Amygdala (tissue), 56 donors: Measurements from ENCODE around the gene CTNNA2.

ENCODE experiments used
- DNase-seq, 56 donors: peaks; one replicate each; lab custom pipeline; 2025; lab: John Stamatoyannopoulos, UW

CTNNA2 gene

DNA sequence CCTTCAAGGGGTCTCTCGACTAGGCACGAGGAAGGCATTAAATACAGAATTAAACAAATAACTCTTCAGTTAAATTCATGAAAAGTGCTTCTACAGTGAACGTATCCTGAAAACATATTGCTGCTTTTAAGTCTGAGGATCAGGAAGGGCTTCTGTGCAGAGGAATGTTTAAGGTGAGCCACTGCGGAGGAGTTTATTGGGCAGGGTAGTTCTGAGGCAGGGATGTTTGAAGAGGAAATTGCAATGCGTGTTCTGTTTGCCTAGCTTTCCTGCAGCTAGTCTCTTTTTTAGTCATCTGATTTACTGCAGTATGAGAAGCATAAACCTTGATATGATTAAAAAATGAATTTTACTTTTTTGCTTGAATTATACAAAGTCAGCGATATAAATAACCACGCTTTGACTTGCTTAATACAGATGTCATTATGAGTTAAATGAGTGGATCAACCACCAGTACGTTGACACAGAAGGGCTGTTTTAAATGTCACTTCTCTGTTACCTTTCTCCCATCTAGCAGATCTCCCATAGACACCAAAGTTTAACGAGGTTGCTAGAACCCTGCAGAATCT, 98.7 kb downstream of the CTNNA2 start:
- DNase-seq = no peak

DNA sequence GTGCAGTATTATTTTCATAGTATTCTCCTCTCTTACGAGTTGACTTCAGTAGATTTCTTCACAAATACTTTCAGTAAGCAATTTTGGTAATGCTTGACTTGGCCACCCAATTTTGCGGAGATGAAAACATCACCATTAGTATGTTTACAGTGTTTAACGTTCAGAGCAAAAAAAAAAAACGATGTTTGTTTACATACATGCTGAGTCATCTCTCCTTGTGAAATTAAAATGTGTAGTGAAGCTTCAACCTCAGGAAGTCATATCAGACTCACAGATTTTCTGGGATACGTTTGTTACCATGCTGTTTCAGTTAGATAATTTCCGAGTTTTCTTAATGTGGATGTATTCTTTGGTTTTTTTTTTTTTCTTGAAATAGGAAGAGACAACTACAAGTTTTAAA, 100.1 kb downstream of the CTNNA2 start:
- DNase-seq = no peak

DNA sequence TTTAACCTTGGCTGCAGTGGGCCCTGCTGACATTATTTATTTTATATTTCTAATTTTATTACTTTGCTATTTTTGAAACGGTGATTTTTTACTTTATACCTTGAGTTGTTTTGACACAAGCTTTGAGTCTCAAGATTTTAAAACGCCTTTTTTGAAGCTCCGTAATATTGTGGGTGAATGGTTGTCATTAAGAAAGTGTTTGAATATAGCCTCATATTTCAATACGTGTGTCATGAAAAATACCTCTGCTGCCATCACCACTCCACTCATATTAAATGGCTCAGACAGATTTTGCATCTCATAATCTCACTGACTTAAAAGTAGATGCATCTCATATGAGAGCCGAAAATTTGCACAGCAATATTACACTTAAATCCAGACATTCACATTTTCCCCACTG, 106.6 kb downstream of the CTNNA2 start:
- DNase-seq = no peak

- no peak for DNase-seq
Observed at GRCh38 chr2:79619976-79620375, 107.1 kb downstream of the CTNNA2 start.

- no peak for DNase-seq
Observed at GRCh38 chr2:79620679-79621078, 107.8 kb downstream of the CTNNA2 start.

DNA sequence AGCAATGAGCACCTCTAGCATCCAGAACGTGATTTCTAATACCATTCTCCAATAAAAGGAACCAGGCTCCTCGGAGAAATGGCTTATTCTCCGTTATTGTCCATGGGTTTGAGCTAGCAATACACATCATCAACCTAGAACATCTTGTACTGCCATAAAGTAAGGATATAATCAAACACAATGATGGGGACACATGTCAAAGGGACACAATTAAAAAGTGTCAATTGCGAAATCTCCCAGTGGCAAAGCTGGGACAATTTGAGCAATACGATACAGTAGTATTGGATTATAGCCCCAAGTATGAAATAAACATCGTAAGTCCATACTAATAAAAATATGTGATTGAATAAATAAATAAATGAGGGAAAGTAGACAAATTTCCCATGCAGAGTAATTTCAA, 108.4 kb downstream of the CTNNA2 start:
- no peak for DNase-seq

DNA sequence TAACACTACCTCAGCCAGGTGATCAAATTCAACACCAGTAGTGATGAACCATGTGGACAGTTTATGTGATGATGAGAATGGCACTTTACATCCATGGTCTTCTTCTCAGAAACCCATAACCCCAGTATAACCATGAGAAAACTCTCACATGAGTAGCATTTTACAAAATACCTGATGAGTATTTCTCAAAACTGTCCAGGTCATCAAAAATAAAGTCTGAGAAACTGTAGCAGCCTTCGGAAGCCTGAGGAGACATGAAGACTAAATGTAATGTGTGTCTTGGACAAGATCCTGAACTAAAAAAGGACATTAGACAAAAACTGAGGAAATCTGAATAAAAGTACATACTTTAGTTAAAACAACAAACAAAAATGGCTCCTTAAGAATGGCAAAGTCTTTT, 108.9 kb downstream of the CTNNA2 start:
- no peak for DNase-seq

DNA sequence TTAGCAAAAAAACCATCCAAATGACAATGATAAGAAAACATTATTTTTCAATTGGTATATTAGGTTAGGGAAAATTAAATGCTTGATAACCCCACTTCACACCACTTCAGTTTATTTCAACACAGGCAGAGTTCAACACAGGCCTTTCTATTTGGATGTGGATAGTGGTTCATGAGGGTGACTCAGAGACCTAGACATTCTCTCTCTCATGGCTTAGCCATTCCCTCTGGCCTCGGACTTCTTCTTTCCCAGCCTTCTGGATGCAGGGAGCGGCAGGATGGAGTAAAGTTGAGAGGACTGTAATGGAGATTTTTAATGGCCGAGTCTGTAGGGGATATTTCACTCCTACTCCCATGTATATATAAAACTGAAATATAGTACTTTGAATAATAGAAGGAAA, 109.7 kb downstream of the CTNNA2 start:
- no peak for DNase-seq

DNA sequence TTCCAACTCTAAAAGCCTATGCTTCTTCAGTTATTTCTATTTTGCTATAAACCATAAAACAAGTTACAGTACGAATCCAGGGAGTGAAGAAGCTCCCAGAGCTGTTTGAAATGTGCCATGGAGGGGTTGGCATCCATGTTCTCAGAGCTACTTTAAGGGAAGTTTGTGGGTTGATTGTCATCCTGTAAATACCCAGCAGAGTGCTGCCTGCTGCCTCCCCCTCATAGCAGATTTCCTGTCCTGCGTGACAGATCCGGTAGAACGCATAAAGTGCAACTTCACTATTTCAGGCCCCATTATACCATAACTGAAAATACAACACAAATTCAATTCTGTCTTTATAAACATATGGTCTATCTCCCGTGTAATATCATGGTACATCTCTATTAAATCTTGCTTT, 114.4 kb downstream of the CTNNA2 start:
- peak in 3 of 56 donors; percentile 3 to 7 (median 6) for DNase-seq

- no peak for DNase-seq
Observed at GRCh38 chr2:79630060-79630459, 117.2 kb downstream of the CTNNA2 start.

DNA sequence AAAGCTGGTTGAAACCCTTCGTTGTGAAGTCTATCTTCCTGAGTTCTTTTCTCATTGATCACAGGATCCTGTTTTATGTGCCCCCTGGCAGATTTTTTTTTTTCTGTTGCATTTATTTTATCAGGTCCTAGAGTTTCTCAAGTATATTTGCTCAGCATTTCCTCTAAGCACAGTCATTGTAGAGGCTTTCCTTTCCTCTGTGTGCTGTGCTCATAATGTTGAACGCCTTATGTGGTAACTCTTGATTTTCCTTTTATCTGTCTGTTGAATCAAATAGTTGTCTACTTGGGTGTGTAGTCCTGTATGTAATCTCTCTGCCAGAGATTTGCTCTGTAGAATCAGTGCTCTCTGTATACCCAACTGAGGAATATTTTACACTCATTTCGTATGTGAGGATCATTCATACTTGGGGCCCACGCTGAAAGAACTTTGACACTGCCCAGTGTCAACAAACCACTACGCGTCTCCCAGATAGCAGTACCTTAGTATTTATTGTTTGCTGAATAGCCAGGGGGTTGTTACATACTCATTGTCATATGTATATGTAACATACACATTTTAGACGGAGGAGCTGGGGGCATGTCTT, 118.2 kb downstream of the CTNNA2 start:
- no peak for DNase-seq

GRCh38 chr2:79638410-79638809, 125.6 kb downstream of the CTNNA2 start:
- DNase-seq = no peak

- DNase-seq = no peak
Observed at GRCh38 chr2:79638954-79639353, 126.1 kb downstream of the CTNNA2 start.

GRCh38 chr2:79640001-79640400, 127.2 kb downstream of the CTNNA2 start:
- no peak for DNase-seq

DNA sequence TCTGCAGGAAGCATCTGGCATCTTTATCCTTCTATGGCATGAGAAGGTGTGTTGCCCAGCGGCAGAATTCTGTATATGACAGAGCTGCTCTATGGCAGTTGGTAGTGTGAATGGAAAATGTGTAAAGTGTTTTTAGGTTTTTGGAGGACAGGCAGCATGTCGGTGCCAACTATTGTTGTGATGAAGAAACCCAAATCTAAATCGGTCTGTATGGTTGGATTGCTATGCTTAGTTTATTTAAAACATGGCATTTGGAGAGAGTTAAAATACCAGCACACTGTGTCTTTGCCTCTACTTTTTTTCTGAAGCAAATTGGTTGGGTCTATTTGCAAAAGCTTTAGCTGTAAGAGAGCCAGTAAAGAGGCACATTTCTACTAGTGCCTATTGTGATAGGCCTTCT, 136.7 kb downstream of the CTNNA2 start:
- no peak for DNase-seq

DNA sequence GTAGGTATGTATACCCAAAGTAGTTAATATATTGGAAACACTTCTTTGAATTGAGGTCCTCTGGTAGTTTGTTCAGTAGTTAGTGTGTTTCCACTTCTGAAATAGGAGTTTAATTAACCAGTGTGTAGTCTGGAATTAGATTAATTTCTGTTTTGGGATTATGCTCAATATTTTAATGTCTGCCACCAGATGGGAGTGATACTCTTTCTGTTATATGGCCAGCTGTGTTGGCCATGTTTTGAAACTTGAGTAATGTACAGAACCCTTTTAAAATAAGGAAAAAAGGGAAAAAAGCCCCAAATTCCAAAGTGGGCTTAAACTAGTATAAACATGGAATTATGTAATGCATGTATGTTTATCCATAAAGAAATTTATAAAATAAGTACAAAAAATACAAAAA, 147.7 kb downstream of the CTNNA2 start:
- DNase-seq = no peak

DNA sequence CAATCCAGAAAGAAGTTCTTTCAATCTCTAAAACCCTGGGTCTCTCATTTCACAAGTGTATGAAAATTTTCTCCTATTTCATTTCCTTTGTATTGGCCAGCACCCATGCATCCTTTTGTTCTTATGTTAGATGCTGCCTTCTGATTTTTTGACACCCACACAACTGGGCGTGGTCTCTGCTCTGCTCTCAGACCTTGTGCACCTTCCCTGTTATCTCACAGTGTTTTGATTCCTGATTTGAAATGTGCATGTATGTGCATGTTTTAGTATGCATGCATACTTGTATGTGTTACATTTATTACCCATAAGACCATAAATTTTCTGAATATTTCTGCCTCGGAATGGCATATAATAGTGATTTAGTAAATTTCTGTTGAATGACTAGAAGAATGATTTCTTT, 152.2 kb downstream of the CTNNA2 start:
- no peak for DNase-seq

GRCh38 chr2:79666430-79666829, 153.6 kb downstream of the CTNNA2 start:
- no peak for DNase-seq

- no peak for DNase-seq
Observed at GRCh38 chr2:79669714-79670113, 156.9 kb downstream of the CTNNA2 start.

GRCh38 chr2:79670198-79670597, 157.3 kb downstream of the CTNNA2 start:
- no peak for DNase-seq

GRCh38 chr2:79686884-79687283, 174.0 kb downstream of the CTNNA2 start:
- no peak for DNase-seq

GRCh38 chr2:79695248-79695647, 182.4 kb downstream of the CTNNA2 start:
- DNase-seq = no peak

- peak in 1 of 56 donors; percentile 4 for DNase-seq
Observed at GRCh38 chr2:79697200-79697599, 184.3 kb downstream of the CTNNA2 start.
